Measurements from ENCODE around the gene SLC39A12.

The SLC39A12 gene

GRCh38 chr10:17965649-17966235 is 14.0 kb downstream of the SLC39A12 start:
- no peak for DNase-seq

GRCh38 chr10:17974505-17974904 is 22.8 kb downstream of the SLC39A12 start:
- DNase-seq, result no peak

GRCh38 chr10:17980846-17981565 is 29.3 kb downstream of the SLC39A12 start:
- no peak for DNase-seq

- no peak for DNase-seq
These were observed 30.2 kb downstream of the SLC39A12 start for GRCh38 chr10:17981766-17982380.

- no peak for DNase-seq
These were observed 32.3 kb downstream of the SLC39A12 start for GRCh38 chr10:17984056-17984455.

GRCh38 chr10:17984563-17984962 is 32.8 kb downstream of the SLC39A12 start:
- DNase-seq, result no peak

GRCh38 chr10:17989908-17990767 is 38.4 kb downstream of the SLC39A12 start:
- no peak for DNase-seq

GRCh38 chr10:17992266-17992665 is 40.5 kb downstream of the SLC39A12 start:
- DNase-seq, result no peak

- DNase-seq, result no peak
These were observed 41.6 kb downstream of the SLC39A12 start for GRCh38 chr10:17993361-17993760.

GRCh38 chr10:18000601-18001000 is 48.9 kb downstream of the SLC39A12 start:
- DNase-seq, result no peak

GRCh38 chr10:18005445-18005780 is 53.7 kb downstream of the SLC39A12 start:
- no peak for DNase-seq

- DNase-seq, result no peak
These were observed 54.2 kb downstream of the SLC39A12 start for GRCh38 chr10:18005781-18006456.

- DNase-seq, result no peak
These were observed 57.3 kb downstream of the SLC39A12 start for GRCh38 chr10:18008986-18009385.

- no peak for DNase-seq
These were observed 58.3 kb downstream of the SLC39A12 start for GRCh38 chr10:18010050-18010449.

- DNase-seq, result no peak
These were observed 68.8 kb downstream of the SLC39A12 start for GRCh38 chr10:18020523-18020922.

- DNase-seq, result no peak
These were observed 70.2 kb downstream of the SLC39A12 start for GRCh38 chr10:18021725-18022480.

- DNase-seq, result no peak
These were observed 91.7 kb downstream of the SLC39A12 start for GRCh38 chr10:18043148-18044006.

GRCh38 chr10:18044976-18045720 is 93.4 kb downstream of the SLC39A12 start:
- DNase-seq, result no peak

GRCh38 chr10:18056583-18056982 is 104.9 kb downstream of the SLC39A12 start:
- no peak for DNase-seq

- no peak for DNase-seq
These were observed 108.3 kb downstream of the SLC39A12 start for GRCh38 chr10:18059826-18060559.
